Measurements from ENCODE around the gene CPNE6. TPM values are rescaled to one million over a fixed set of nuclear protein-coding genes. Genes with fewer than 3 reads are reported as not detected.

CPNE6 gene
- total and polyA plus RNA-seq, 2 of the 13 experiments (the other 11 are each of a cell fraction or from before 2014, with no cell fraction given) = not detected

GRCh38 chr14:24102357-24103048 lies 31.1 kb downstream of the CPNE6 start (continued):
- no peak for TF ChIP-seq TBL1XR1 (IDR thresholded peaks at IDR 0.05; ENCODE audit: borderline replicate concordance, low read length, partially characterized antibody)
- TF ChIP-seq NFE2L2 (IDR thresholded peaks at IDR 0.05; ENCODE audit: low read length) = no peak
- peak; percentile 55 for TF ChIP-seq ZNF883 (CRISPR knock-in tag; IDR thresholded peaks at IDR 0.05; ENCODE audit: not compliant biosample characterization)
- TF ChIP-seq STAG1 (CRISPR knock-in tag; IDR thresholded peaks at IDR 0.05) = no peak
- TF ChIP-seq KIAA2018 (CRISPR knock-in tag; IDR thresholded peaks at IDR 0.05; ENCODE audit: borderline replicate concordance) = no peak
- no peak for TF ChIP-seq ARID4A (CRISPR knock-in tag; IDR thresholded peaks at IDR 0.05; ENCODE audit: borderline replicate concordance)
- no peak for TF ChIP-seq ZSCAN29 (CRISPR knock-in tag; conservative IDR thresholded peaks at IDR 0.05)
- TF ChIP-seq ZNF788 (CRISPR knock-in tag; IDR thresholded peaks at IDR 0.05; ENCODE audit: borderline replicate concordance) = 0 out of 2 replicates have a peak, but pooled peaks have one; percentile 49
- no peak for TF ChIP-seq ZNF496 (CRISPR knock-in tag; IDR thresholded peaks at IDR 0.05; ENCODE audit: insufficient replicate concordance)
- TF ChIP-seq ZNF20 (CRISPR knock-in tag; IDR thresholded peaks at IDR 0.05) = no peak
- no peak for TF ChIP-seq ZNF543 (CRISPR knock-in tag; IDR thresholded peaks at IDR 0.05)

All from HepG2 (cell line).